Panc1 (cell line): ENCODE data around the gene EIF3L. TPM values are rescaled to one million over a fixed set of nuclear protein-coding genes. Genes with fewer than 3 reads are reported as not detected.

Source experiments
- ATAC-seq: fragments of 200-7000 bp; cut with Tn5 transposase; 2 replicates; pipeline ENCODE4 v1.9.1; 2020; ENCODE audit warnings: mild to moderate bottlenecking, moderate library complexity
- BruUV-seq: library from RNA; stranded (reverse); fragments of 400-500 nt; replicated peaks from 2 replicates; lab custom pipeline; 2021; lab: Mats Ljungman, UMichigan
- CTCF ChIA-PET: fragments of 300-600 bp; sonication (Branson Sonifier 250); formaldehyde crosslinking; loops from one replicate; lab custom pipeline; 2022; ENCODE audit warnings: antibody characterized with exemption; lab: Charles Lee
- POLR2A ChIA-PET: fragments of 300-600 bp; sonication (Branson Sonifier 250); formaldehyde crosslinking; loops from one replicate; lab custom pipeline; 2022; ENCODE audit warnings: antibody characterized with exemption; lab: Charles Lee
- DNase-seq: peaks from one replicate; pipeline ENCODE4 v3.0.0-alpha.2; 2010; ENCODE audit warnings: low read depth, low spot score
- H3K27ac ChIP-seq: 2 replicates; pipeline ENCODE4 v1.5.1; 2011; ENCODE audit warnings: mild to moderate bottlenecking, low read length, inconsistent platforms
- H3K27me3 ChIP-seq: fragments of 200-500 bp; sonication (Bioruptor generic); 2 replicates; pipeline ENCODE4 v1.6.0; 2014; ENCODE audit warnings: low read length, inconsistent platforms; ENCODE audit not compliant: control insufficient read depth, insufficient read depth
- H3K36me3 ChIP-seq: fragments of 200-500 bp; sonication (Bioruptor generic); 2 replicates; pipeline ENCODE4 v1.5.1; 2014; ENCODE audit warnings: inconsistent platforms, mild to moderate bottlenecking, low read length, moderate library complexity; ENCODE audit not compliant: control insufficient read depth, insufficient read depth
- H3K4me1 ChIP-seq: 2 replicates; pipeline ENCODE4 v1.5.1; 2011; ENCODE audit warnings: inconsistent platforms, mild to moderate bottlenecking, low read length, moderate library complexity; ENCODE audit not compliant: control insufficient read depth, insufficient read depth
- H3K4me3 ChIP-seq, 2 experiments: 2 replicates each; pipeline ENCODE4 v1.5.1; 2011 to 2012; ENCODE audit warnings: low read depth in 2 of 2, low read length in 2 of 2, mild to moderate bottlenecking in 2 of 2, inconsistent platforms in 1 of 2, moderate library complexity in 1 of 2
- H3K9me3 ChIP-seq: fragments of 200-500 bp; sonication (Bioruptor generic); 2 replicates; pipeline ENCODE4 v1.5.1; 2014; ENCODE audit warnings: low read depth, mild to moderate bottlenecking, inconsistent platforms, low read length, moderate library complexity; ENCODE audit not compliant: control insufficient read depth, insufficient read depth
- CTCF ChIP-seq: fragments of 450-650 bp; IDR thresholded peaks from 2 replicates; pipeline ENCODE4 v1.5.1; 2017; ENCODE audit warnings: mild to moderate bottlenecking
- POLR2AphosphoS5 ChIP-seq: IDR thresholded peaks from 2 replicates; pipeline ENCODE4 v1.6.1; 2012; ENCODE audit warnings: mild to moderate bottlenecking, low read depth, low read length, moderate library complexity
- REST ChIP-seq, 2 experiments: IDR thresholded peaks; 2 replicates each; pipeline ENCODE4 v1.6.1; 2011 to 2012; ENCODE audit warnings: low read depth in 2 of 2, control low read depth in 1 of 2, low read length in 1 of 2, mild to moderate bottlenecking in 1 of 2, moderate library complexity in 1 of 2; ENCODE audit not compliant: insufficient read depth in 1 of 2
- SIN3A ChIP-seq: IDR thresholded peaks from 2 replicates; pipeline ENCODE4 v1.6.1; 2012; ENCODE audit warnings: low read depth, mild to moderate bottlenecking, low read length, moderate library complexity, borderline replicate concordance; ENCODE audit not compliant: insufficient read depth
- TCF7L2 ChIP-seq: IDR thresholded peaks from 2 replicates; pipeline ENCODE4 v1.6.1; 2011; ENCODE audit warnings: mild to moderate bottlenecking, low read depth, low read length, inconsistent platforms
- in situ Hi-C: cut with HindIII; loops from 2 replicates; pipeline ENCODE4 v1.10.0; 2016; ENCODE audit warnings: low sequenced_read_pairs, low pct_unique_long_range_greater_than_20kb
- intact Hi-C: fragments of 100-400 bp; cut with micrococcal nuclease; formaldehyde crosslinking; loops from one replicate; pipeline ENCODE4 v1.10.0; 2022; ENCODE audit not compliant: unreplicated experiment
- total RNA-seq: library from RNA; stranded (reverse); gene quantifications from one replicate; pipeline ENCODE4 v1.2.1, GENCODE V29; 2021; ENCODE audit not compliant: unreplicated experiment

The EIF3L gene
- total RNA-seq, 1 experiment from 2014 or later = 211 TPM

- peak; percentile 62 for ATAC-seq
- H3K9me3 ChIP-seq = no peaks in the 10 kb centered on the region
- peak; percentile 69 for DNase-seq
- H3K27me3 ChIP-seq = no peaks in the 10 kb centered on the region
- intact Hi-C loops = no loop called here
- H3K36me3 ChIP-seq = no peaks in the 10 kb centered on the region
- peak overlapping the region; percentile 71 for H3K27ac ChIP-seq
- H3K4me1 ChIP-seq = peaks cover 12% of the 10 kb centered on the region
- CTCF ChIA-PET = interaction anchor here (0.9 kb wide), 1 partner anchor 13 kb away, joined by 4 read pairs; no protein-coding TSS in a partner anchor
- POLR2A ChIA-PET = interaction anchor here (0.6 kb wide), 2 partner anchors 57 to 92 kb away, joined by 3 read pairs; no protein-coding TSS in a partner anchor
- peak overlapping the region; percentile 53 to 63 for H3K4me3 ChIP-seq
- TF ChIP-seq TCF7L2 = no peak
- TF ChIP-seq CTCF = no peak
- TF ChIP-seq SIN3A = no peak
- no peak for TF ChIP-seq REST (IDR thresholded peaks at IDR 0.05; ENCODE audit: insufficient read depth in 1 of 2, low read depth in 2 of 2, low read length in 1 of 2)
- TF ChIP-seq POLR2AphosphoS5 = no peak
- no TSS peak for BruUV-seq
- in situ Hi-C loops = no loop called here
These were observed 55.6 kb downstream of the EIF3L start for GRCh38 chr22:37904572-37905533.

GRCh38 chr22:37905534-37906363 lies 56.5 kb downstream of the EIF3L start, which contains the start of gene MICALL1:
Gene MICALL1, plus strand, starts transcription at chr22:37906297. Its CDS starts 126 bp downstream, at chr22:37906423.
- ATAC-seq = peak; percentile 95
- Histone ChIP-seq H3K9me3 (no peaks in the 10 kb centered on the region), H3K36me3 (no peaks in the 10 kb centered on the region), H3K27ac (peak within 1 kb of the TSS; percentile 76), H3K27me3 (no peaks in the 10 kb centered on the region), H3K4me3 (peak within 1 kb of the TSS; percentile 63 to 75), H3K4me1 (peaks cover 12% of the 10 kb centered on the region)
- BruUV-seq = no TSS peak
- POLR2A ChIA-PET = interaction anchor here (0.6 kb wide), 3 partner anchors 46 to 93 kb away, joined by 3 to 13 read pairs (median 3); no protein-coding TSS in a partner anchor
- CTCF ChIA-PET = interaction anchor here (0.6 to 0.9 kb wide), 5 partner anchors 13 to 621 kb away, joined by 3 to 7 read pairs (median 4); no protein-coding TSS in a partner anchor
- TF ChIP-seq SIN3A (no peak), TCF7L2 (no peak), POLR2AphosphoS5 (no peak), REST (IDR thresholded peaks at IDR 0.05; ENCODE audit: insufficient read depth in 1 of 2, low read depth in 2 of 2, low read length in 1 of 2) (no peak), CTCF (no peak; the same call in 1 of the 2 replicates)
- in situ Hi-C loops = no loop called here
- intact Hi-C loops = no loop called here
- DNase-seq = no peak
